ENCODE measurements around the gene ZNF511.

Gene ZNF511

GRCh38 chr10:133332936-133333699, 24.4 kb downstream of the ZNF511 start:
- Histone ChIP-seq H3K4me3 (no peak overlapping the region), H3K4me2 (no peak overlapping the region), H3K36me3 (no peaks in the 10 kb centered on the region), H3K27ac (no peak overlapping the region), H3K9me3 (peaks cover 37% of the 10 kb centered on the region), H3K27me3 (peaks cover 78% of the 10 kb centered on the region), H4K20me1 (peaks cover 11% of the 10 kb centered on the region; the same call in 1 of the 2 replicates), H3K9ac (no peak overlapping the region), H3K4me1 (peaks cover 28% of the 10 kb centered on the region)
- TF ChIP-seq Cebpa-rat (IDR thresholded peaks at IDR 0.05): no peak

- Histone ChIP-seq H3K27me3 (peaks cover 66% of the 10 kb centered on the region), H3K9ac (no peak overlapping the region), H4K20me1 (no peaks in the 10 kb centered on the region), H3K4me1 (peaks cover 23% of the 10 kb centered on the region), H3K4me3 (no peak overlapping the region), H3K27ac (no peak overlapping the region), H3K36me3 (no peaks in the 10 kb centered on the region), H3K9me3 (peaks cover 49% of the 10 kb centered on the region), H3K4me2 (no peak overlapping the region)
- TF ChIP-seq Cebpa-rat (IDR thresholded peaks at IDR 0.05): no peak
These were observed 26.0 kb downstream of the ZNF511 start for GRCh38 chr10:133334503-133335245.

GRCh38 chr10:133335246-133336117, 26.8 kb downstream of the ZNF511 start:
- Histone ChIP-seq H3K27me3 (peaks cover 66% of the 10 kb centered on the region), H3K4me2 (0 out of 2 replicates have a peak overlapping the region, but pooled peaks have one; percentile 9), H3K9me3 (peaks cover 49% of the 10 kb centered on the region), H3K36me3 (no peaks in the 10 kb centered on the region), H4K20me1 (no peaks in the 10 kb centered on the region), H3K27ac (no peak overlapping the region), H3K4me1 (peaks cover 23% of the 10 kb centered on the region), H3K9ac (no peak overlapping the region), H3K4me3 (0 out of 2 replicates have a peak overlapping the region, but pooled peaks have one; percentile 25)
- TF ChIP-seq Cebpa-rat (IDR thresholded peaks at IDR 0.05): no peak

GRCh38 chr10:133336118-133336576, 27.4 kb downstream of the ZNF511 start:
- no peak overlapping the region for H3K27ac ChIP-seq
- peaks cover 66% of the 10 kb centered on the region for H3K27me3 ChIP-seq
- H3K4me1 ChIP-seq: peaks cover 23% of the 10 kb centered on the region
- H3K4me2 ChIP-seq: peak overlapping the region; percentile 49
- H3K9me3 ChIP-seq: peaks cover 49% of the 10 kb centered on the region
- no peaks in the 10 kb centered on the region for H3K36me3 ChIP-seq
- no peak overlapping the region for H3K4me3 ChIP-seq
- no peaks in the 10 kb centered on the region for H4K20me1 ChIP-seq
- TF ChIP-seq Cebpa-rat (IDR thresholded peaks at IDR 0.05): no peak
- no peak overlapping the region for H3K9ac ChIP-seq

GRCh38 chr10:133336577-133337369, 28.1 kb downstream of the ZNF511 start, which contains the start of gene CALY:
Gene CALY (minus strand): TSS chr10:133336896. CDS start chr10:133328989, 7,907 bp downstream.
- Histone ChIP-seq H3K4me3 (no peak within 1 kb of the TSS), H4K20me1 (no peaks in the 10 kb centered on the region), H3K27ac (no peak within 1 kb of the TSS), H3K4me1 (peaks cover 23% of the 10 kb centered on the region), H3K4me2 (peak within 1 kb of the TSS; percentile 49), H3K27me3 (peaks cover 62% of the 10 kb centered on the region), H3K9ac (no peak within 1 kb of the TSS), H3K9me3 (peaks cover 49% of the 10 kb centered on the region), H3K36me3 (no peaks in the 10 kb centered on the region)
- no peak for TF ChIP-seq Cebpa-rat (IDR thresholded peaks at IDR 0.05)

- TF ChIP-seq Cebpa-rat (IDR thresholded peaks at IDR 0.05): no peak
- no peaks in the 10 kb centered on the region for H4K20me1 ChIP-seq
- H3K27me3 ChIP-seq: peaks cover 56% of the 10 kb centered on the region
- H3K27ac ChIP-seq: no peak overlapping the region
- H3K36me3 ChIP-seq: no peaks in the 10 kb centered on the region
- H3K4me1 ChIP-seq: peaks cover 23% of the 10 kb centered on the region
- peaks cover 49% of the 10 kb centered on the region for H3K9me3 ChIP-seq
- H3K4me3 ChIP-seq: no peak overlapping the region
- peak overlapping the region; percentile 49 for H3K4me2 ChIP-seq
- H3K9ac ChIP-seq: no peak overlapping the region
These were observed 28.6 kb downstream of the ZNF511 start for GRCh38 chr10:133337370-133337725.

- no peaks in the 10 kb centered on the region for H4K20me1 ChIP-seq
- no peak overlapping the region for H3K27ac ChIP-seq
- peaks cover 23% of the 10 kb centered on the region for H3K4me1 ChIP-seq
- H3K4me3 ChIP-seq: no peak overlapping the region
- no peak overlapping the region for H3K9ac ChIP-seq
- no peak for TF ChIP-seq Cebpa-rat (IDR thresholded peaks at IDR 0.05)
- H3K9me3 ChIP-seq: peaks cover 49% of the 10 kb centered on the region
- H3K27me3 ChIP-seq: peaks cover 48% of the 10 kb centered on the region
- no peak overlapping the region for H3K4me2 ChIP-seq
- H3K36me3 ChIP-seq: no peaks in the 10 kb centered on the region
These were observed 29.7 kb downstream of the ZNF511 start for GRCh38 chr10:133338080-133339071.
